Activated naive CD4-positive, alpha-beta T cell (primary cell): Measurements from ENCODE around the gene RNF152.

ENCODE experiments used
- DNase-seq, 4 experiments: peaks; one replicate each; lab custom pipeline; 2025; lab: John Stamatoyannopoulos, UW

RNF152 gene, protein sequence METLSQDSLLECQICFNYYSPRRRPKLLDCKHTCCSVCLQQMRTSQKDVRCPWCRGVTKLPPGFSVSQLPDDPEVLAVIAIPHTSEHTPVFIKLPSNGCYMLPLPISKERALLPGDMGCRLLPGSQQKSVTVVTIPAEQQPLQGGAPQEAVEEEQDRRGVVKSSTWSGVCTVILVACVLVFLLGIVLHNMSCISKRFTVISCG

DNA sequence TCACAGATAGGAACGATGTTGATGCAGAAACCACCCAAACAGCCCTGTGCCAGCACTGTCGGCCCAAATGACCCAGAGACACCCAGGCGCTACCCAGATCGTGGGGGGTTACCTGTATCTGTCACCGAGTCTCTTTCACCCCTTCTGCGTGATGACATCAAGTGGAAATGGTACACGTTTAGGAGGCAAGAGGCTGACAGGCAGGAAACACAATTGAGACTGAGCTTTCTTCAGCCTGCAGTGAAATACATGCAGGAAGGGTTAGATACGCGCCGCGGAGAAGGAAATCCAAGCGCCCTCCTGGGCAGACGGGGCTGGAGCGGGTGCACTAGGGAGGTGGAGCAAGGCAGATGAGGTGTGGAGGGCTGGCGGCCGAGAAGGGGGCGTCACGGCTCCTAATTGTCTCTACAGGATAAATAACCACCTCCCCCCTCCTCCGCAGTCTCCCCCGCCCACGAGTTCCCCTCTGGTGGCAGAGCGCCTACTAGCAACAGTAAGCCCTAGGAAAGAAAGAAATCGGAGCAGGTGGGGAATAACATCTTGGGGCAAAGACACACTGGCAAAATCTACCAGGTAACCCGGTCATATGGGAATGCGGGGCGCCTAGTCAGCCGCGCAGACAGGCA lies at the start of gene RNF152:
RNF152 (minus strand) TSS at position 325 of the 626 bp plus-strand sequence. CDS start 76,544 bp downstream, outside the sequence.
- DNase-seq = peak in 2 of 4 experiments; percentile 3 to 10

DNA sequence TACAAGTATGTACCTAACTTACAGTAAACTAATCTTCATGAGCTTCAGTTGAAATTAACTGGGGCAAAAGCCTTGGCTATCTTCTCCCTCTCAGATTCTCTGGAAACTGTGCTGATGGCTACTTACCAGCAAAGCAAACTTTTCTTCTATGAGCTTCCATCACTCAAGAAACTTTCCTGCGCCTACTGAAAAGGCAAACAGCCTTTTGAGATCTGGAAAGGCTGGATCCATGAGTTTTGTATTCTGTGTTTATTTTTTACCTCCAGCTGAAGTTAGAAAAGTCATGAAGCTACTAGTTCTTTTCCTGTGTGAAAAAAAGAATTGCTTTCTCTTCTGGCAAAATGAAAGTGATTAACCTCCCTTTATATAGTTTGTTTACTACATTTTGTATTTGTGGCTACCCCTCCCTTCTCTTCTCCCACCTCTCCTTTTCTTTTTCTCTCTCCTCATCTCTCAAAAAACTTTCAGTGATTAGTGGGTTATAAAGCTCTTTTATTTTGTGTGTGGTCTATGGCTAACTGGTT lies 49.2 kb upstream of the RNF152 start:
- no peak for DNase-seq

DNA sequence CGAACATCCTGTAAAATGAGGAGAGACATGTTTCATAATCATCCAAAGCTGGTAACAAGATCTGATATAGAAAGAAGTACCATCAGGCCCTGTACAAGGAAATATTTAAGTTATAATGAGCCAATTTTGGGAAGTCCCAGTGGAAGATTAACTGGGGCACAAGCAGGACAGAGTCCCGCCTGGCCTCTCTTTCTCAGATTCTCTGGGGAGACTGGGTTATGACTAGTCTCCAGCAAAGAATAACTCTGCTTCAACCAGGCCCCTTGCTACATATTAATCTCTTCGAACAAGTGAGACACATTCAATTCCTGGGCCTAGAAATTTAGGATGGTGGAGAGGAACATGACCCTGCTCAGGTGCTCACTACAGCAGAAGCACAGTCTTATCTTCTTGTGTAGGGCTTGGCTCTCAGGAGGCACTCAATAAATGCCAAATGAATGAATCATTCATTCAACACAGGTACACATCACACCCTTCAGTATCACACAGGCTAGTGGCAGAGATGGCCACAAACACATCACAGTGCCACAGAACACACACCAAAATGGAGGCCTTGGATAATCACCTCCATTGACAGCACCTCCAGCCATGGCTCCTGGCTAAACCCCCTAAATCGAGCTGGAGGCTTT lies 46.4 kb upstream of the RNF152 start:
- DNase-seq = no peak

DNA sequence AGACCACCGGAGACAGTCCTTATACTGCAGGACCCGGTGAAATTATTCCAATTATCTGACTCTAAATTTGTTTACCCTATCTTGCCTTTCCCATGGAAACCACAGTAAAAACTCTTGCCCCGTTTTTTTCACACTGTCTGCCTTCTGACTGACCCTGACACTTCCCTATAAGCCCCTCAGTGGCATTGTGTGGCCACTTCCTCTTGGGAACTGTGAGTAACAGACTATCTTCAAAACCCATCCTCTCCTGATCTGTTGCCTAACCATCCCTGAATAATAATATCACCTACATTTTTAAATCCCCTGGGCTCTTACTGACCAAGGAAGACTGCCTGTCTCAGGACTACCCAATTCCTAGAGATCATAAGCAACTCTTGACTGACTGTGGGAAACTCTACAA lies 42.6 kb upstream of the RNF152 start:
- no peak for DNase-seq

DNA sequence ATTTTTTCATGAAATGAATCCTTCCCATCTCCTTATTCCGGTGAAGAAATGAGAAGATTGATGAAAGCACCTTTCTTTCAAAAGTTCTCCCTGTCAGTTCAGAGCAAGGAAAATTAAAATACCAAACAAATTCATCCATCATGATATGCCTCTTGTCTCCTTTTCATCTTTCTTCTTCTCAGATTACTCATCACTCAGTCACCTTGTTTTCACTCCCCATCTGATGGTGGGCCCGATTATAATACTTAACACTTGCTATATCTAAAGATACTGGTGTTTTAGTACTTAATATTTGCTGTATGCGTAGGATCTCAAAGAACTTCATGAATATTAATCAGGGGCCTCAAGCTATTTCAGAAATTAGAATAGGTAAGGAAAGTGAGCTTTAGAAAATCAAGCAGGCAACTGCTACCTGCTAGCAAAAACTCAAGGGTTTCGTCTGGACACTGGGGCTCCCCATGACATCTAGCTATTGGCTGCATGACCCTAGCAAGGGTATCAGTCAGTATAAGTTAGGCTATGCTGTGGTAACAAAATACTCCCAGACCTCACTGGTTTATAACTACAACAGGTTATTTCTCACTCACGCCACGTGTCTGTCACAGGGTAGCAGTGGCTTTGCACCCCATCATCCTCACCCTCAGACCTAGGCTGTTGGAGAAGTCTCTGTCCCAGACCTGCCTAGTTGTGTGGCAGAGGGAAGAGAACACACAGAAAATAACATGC lies 39.0 kb upstream of the RNF152 start:
- DNase-seq = no peak

DNA sequence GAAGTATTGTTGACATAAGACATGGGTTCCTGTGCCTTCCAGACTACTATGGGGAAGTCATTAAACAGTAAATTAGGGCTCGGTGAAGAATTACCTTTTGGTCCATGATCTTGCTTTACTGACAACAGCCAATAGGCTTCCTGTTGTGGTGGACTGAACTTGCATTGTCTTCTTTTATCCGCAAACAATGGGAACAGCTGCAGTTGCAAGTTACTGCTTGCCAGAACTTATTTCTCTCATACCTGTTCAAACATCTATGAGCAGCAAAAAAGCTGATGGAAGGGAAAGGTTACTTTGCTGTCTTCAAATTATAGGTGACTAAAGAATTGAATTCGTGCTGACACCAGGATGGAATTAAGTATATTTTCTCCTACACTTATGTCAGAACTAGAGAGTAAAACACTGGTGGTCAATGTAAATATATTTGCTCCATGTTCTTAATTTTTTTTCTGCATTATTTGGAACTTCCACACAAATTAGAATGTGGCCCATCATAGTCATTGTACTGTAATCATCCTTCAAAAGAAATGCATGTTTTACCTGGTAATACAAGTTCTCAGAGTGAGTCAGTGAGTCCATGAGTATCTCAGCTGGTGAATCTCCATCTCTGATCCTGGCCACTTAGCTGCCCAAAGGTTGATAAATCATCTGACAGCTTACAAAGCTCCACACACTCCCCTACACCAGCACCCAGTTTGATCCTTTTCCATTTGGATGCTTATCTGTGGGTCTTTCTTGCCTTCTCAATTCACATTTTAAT lies 37.3 kb upstream of the RNF152 start:
- DNase-seq = no peak

DNA sequence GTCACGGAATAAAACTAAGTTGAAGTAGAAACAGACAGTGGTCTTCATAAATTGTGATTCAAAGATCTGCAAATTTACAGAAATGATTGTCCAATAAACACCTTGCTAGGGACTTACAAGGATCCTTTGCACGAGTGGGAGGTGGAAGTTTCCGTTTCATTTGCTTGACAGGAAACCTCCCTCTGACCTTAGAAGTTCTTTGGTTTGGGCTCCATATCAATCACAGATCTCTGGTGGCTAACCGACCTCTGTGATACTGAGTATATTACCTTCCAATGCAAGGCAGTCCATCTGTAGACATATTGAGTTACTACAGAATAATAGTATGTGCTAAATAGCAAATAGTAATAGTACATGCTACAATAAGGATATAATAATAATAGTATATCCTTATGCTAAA lies 33.7 kb upstream of the RNF152 start:
- no peak for DNase-seq

DNA sequence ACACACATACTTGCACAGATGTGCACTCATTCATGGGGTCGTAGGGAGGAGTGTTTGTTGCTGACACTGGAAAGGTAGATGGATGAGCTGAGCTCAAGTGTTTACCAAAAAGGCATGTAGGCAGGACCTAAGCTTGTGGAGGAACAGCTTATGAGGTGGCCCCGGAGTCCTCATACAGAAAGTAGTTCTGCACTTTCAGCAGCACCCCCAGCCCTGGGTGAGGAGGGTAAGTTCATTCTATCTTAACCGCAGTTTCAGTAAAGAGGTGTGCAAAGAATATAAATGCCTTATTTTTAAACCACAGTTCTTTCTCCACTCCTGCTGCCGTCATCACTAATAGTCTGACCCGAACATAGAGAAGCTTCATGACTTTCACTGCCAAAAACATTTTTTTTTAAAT lies 31.7 kb upstream of the RNF152 start:
- DNase-seq = no peak

DNA sequence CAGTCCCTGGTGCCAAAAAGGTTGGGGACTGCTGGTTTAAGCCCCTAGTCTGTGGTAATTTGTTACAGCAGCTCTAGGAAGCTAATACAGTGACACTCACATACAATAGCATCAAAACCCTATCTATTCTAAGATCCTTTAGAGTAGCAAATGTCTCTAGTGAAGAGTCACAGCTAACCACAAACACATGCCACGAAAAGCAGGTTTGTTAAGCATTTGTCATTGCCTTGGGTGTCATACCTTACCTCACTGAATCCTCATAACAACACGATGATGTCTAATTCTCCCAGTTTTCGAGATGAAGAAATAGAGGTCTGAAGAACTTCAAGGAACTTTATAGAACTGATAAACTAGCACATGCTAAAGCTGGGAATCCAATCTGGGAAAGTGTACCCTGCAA lies 29.6 kb upstream of the RNF152 start:
- DNase-seq = no peak

DNA sequence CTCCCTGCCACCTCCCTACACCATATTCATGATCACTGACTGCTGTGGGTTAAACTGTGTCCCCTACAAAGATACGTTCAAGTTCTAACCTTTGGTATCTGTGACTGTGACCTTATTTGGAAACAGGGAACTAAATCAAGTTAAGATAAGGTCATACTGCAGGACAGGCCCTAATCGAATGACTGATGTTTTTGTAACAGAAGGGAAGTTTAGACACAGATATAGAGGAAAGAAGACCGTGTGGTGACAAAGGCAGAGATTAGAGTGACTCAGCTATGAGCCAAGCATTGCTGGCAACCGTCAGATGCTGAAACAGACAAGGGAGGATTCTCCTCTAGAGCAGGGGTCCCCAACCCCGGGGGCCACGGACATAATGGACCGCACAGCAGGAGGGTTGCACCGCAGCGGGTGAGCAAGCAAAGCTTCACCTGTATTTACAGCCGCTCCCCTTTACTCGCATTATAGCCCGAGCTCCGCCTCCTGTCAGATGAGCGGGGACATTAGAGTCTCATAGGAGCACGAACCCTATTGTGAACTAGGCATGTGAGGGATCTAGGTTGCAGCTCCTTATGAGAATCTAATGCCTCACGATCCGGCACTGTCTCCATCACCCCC lies 28.9 kb upstream of the RNF152 start:
- no peak for DNase-seq

DNA sequence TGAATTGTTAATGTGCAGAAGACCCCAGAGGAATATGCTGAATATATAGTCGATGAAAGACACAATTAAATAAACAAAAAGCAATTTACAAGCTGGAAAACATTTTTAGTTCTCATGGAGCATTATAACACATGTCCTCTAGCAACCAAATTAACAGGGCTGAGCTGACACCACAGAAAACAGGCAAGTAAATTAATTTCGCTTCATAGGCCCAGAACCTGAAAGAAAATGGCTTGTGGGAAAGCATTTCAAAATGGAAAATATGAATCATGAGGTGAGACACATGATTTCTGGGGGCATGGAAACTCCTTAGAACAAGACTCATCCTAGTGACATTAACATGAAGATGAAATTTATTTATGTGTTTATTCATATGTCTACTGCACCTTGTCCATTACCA lies 25.0 kb upstream of the RNF152 start:
- DNase-seq = no peak

DNA sequence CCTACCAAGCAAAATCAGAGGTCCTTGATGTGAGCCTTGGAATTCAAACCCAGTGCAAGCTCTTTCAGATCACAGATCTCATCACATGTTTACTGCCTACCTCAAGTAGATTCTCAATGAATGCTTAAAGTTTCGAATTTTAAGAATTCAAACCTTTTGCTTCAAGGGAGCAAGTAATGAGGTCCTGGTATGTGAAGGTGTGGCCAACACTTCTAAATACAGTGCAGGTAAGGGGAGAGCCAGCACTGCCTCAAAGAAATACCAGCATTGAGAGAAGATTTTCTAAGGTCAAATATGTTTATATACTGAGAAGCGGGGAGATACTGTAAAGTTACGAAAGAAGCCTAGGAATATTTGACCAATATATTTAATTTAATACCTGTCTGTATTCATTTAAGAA lies 19.7 kb upstream of the RNF152 start:
- no peak for DNase-seq

DNA sequence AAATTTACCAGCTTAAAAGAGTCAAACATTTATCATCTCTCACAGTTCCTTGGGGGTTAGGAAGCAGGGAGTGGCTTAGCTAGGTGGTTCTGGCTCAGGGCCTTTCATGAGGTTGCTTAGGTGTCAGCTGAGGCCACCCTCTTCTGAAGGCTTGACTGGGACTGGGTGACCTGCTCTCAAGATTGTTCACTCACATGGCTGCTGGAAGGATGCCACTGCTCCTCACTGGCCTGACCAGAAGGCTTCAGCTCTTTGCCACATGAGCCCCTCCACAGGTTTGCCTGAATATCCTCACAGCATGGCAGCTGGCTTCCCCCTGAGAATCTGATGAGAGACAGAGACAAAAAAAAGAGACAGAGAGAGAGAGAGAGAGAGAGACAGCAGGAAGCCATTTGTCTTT lies 17.3 kb upstream of the RNF152 start:
- no peak for DNase-seq

DNA sequence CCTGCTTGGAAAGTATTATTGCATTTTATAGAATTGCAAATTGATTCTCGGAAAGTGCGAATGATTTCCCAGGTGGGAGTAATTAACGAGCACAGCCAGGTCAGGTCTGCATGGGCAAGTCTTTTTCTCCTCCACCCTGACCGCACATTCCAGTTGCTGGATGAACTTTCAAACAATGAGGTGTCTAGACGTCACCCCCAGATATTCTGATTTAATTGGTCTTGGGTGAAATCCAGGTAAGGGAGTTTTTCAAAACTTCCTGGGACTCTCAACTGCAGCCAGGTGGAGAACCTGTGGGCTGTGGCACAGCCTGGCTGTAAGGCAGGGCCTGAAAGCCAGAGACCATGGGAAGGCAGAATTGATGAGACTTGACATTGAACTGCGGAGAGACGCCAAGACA lies 15.9 kb upstream of the RNF152 start:
- no peak for DNase-seq

DNA sequence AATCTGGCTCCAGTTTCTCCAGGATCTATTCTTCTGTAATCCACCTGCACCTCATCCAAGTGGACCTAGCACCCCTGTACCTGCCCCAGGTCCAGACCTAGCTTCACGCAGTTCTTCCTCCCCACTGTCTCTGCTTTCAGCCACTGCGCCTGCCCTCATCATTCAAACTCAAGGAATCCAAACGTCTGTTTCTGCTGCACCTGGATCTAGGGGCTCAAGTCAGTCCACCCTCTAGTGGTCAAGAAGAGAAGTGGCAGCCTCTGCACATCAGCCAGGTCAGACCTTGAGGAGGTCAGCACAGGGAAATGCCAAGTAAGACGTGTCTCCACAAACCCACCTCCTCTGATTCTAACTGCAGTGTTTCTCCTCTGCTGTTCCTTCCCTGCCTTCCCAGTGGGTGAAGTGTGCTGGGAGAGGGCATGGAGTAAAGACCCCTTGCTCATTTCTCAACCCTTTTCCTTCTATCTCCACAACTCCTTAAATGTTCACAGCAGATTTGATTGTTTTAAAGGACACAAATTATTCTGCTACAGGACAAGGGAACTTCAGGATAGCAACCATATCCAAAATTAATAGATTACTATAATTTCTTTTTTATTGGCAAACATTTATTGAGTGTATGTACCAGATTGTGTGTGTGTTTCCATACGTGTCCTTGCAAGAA lies 8.6 kb upstream of the RNF152 start:
- DNase-seq = peak in 2 of 4 experiments; percentile 4 to 19

DNA sequence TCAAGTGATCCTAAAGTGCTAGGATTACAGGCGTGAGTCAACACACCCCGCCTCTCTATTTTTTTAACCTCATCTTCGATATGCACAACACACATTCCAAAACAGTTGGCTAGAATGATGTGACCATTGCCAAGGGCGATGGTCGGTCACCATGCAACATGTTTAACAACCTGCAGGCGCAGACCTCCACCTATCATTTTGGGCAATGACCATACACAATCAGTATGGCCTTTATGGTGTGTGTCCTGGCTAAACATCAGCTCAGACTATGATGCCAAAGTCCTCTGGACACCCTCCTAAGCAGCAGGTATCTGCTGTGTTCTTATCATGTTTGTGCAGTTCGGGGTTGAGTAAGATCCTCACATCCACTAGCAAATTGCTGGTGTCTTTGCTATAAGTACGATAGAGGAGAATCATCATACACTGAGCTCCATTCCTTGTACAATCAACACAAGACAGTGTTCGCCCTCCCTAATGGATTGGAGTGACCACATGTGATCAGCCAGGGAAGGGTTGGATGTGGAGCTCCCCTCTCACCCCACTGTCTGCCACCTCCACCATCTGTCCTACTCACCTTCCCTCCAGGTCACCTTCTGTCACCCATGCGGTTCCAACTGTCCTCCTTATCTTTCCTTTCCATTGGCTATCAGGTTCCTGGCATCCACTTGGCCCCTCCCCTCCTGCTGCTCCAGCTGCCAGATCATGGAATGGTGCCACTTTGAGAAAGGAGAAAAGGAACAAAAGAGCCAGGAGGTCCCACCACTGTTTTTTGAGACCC lies 7.9 kb upstream of the RNF152 start:
- no peak for DNase-seq

DNA sequence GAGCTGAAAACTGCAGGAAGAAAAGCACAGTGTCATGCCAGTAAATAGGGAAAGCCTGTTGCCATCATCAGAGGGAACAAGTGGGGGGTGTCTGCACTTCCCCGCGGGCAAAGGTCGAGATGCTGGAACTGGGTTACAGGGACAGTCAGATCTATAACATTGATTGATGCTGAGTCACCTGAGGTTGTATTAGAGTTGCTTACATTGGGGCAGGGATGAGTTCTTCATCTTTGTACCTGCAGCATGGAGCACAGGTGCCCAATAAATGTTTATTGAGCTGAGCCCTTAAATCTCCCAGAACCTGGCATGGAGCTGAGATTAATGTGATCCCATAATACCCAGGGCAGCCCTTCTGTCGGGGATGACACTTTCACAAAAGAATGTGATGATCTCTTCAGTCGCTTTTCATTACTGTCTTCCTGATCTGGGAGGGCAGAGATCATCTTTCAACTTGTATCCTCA lies 5.9 kb upstream of the RNF152 start:
- no peak for DNase-seq

DNA sequence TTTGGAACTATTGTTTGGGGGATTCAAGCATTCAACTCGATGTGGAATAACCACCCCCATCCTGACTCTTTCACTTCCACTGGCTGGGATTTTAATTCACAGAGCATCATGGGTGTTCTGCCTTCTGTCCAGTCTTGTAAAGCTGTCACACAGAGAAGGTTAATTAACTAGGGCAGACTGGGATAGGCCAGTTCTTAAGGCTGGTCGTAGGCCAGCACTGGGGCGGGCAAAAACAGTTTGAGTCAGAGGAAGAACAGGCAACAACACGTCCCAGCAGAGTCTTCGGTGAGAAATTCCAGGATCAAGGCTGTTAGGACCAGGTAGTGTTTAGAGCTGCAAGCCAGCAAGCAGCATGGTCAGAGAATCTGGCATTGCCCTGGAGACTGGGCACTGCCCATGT lies 4.0 kb upstream of the RNF152 start:
- no peak for DNase-seq

DNA sequence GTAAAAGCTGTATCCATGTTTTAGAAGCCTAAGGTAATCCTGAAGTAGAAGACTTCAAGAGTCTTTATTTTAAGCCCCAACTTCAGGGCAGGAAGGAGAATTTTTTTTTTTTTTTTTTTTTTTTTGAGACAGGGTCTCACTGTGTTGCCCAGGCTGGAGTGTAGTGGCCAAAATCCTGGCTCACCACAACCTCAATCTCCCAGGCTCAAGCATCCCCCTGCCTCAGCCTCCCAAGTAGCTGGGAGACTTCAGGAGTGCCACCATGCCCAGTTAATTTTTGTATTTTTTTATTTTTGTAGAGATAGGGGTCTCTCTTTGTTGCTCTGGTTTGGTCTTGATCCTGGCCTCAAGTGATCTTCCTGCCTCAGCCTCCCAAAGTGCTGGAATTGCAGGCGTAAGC lies 3.3 kb upstream of the RNF152 start:
- DNase-seq = no peak
